PC-9 (cell line): Measurements from ENCODE around the gene DCN.

ENCODE experiments used
- CTCF ChIP-seq: fragments of 200-600 bp; sonication (generic); conservative IDR thresholded peaks from 2 replicates; pipeline ENCODE4 v1.6.1; 2017; ENCODE audit warnings: mixed run types, antibody characterized with exemption, mild to moderate bottlenecking, moderate library complexity
- EZH2 ChIP-seq: fragments of 200-600 bp; sonication (generic); IDR thresholded peaks from 2 replicates; pipeline ENCODE4 v1.8.0; 2017; ENCODE audit warnings: antibody characterized with exemption, low read depth

GRCh38 chr12:91219511-91219910 is 36.9 kb upstream of the DCN start:
- TF ChIP-seq CTCF (no peak), EZH2 (no peak)
